Upper lobe of left lung (tissue), 6 donors: Measurements from ENCODE around the gene NF1. TPM values are rescaled to one million over a fixed set of nuclear protein-coding genes. Genes with fewer than 3 reads are reported as not detected.

Experiments
- ATAC-seq, 2 donors: fragments of 200-7000 bp; cut with Tn5 transposase; one replicate each; pipeline ENCODE4 v1.9.1; 2022; ENCODE audit warnings: mild to moderate bottlenecking in 2 of 2, moderate library complexity in 2 of 2; ENCODE audit not compliant: low FRiP score in 2 of 2
- DNase-seq, 2 donors: peaks; one replicate each; pipeline ENCODE4 v3.0.0-alpha.2; 2019 to 2020
- H3K27ac ChIP-seq, 4 donors: fragments of 200-600 bp; sonication (generic); one replicate each; pipeline ENCODE4 v1.5.1; 2016 to 2019
- H3K27me3 ChIP-seq, 4 donors: fragments of 200-600 bp; sonication (generic); one replicate each; pipeline ENCODE4 v1.5.1; 2017 to 2019
- H3K36me3 ChIP-seq, 4 donors: fragments of 200-600 bp; sonication (generic); one replicate each; pipeline ENCODE4 v1.5.1; 2016 to 2019
- H3K4me1 ChIP-seq, 4 donors: fragments of 200-600 bp; sonication (generic); one replicate each; pipeline ENCODE4 v1.5.1; 2018 to 2019
- H3K4me3 ChIP-seq, 4 donors: fragments of 200-600 bp; sonication (generic); one replicate each; pipeline ENCODE4 v1.5.1; 2017 to 2019; ENCODE audit warnings: mild to moderate bottlenecking in 2 of 4, moderate library complexity in 1 of 4
- H3K9me3 ChIP-seq, 4 donors: fragments of 200-600 bp; sonication (generic); one replicate each; pipeline ENCODE4 v1.5.1; 2018 to 2019
- EP300 ChIP-seq, 4 donors: sonication (generic); formaldehyde crosslinking; IDR thresholded peaks; one replicate each; pipeline ENCODE4 v1.5.1; 2017; ENCODE audit warnings: antibody characterized with exemption in 4 of 4, control low read depth in 2 of 4
- POLR2A ChIP-seq, 4 donors: fragments of 450-650 bp; IDR thresholded peaks; one replicate each; pipeline ENCODE4 v1.5.1; 2016 to 2017; ENCODE audit warnings: antibody characterized with exemption in 4 of 4, mild to moderate bottlenecking in 2 of 4
- POLR2AphosphoS5 ChIP-seq, 2 donors: sonication (generic); formaldehyde crosslinking; IDR thresholded peaks; one replicate each; pipeline ENCODE4 v1.5.1; 2017; ENCODE audit warnings: antibody characterized with exemption in 2 of 2
- WGBS, 2 donors: methylation state at CpG; one replicate each; pipeline ENCODE4 v1.1.5; 2017 to 2018; 5-methylcytosine and 5-hydroxymethylcytosine counted together
- total RNA-seq, 6 donors: library from RNA; depleted of rRNA in 4 of 6; stranded (reverse); fragments of >200 nt in 4 of 6; gene quantifications; one replicate each; pipeline versions ENCODE4 v1.1.0 to v1.2.1, GENCODE V29; 2016 to 2021
- TF ChIP-seq, protein P1 (sequence below), 6 experiments: fragments of 450-650 bp in 4 of 6; fragments of 200-600 bp in 2 of 6; sonication (generic) in 2 of 6; IDR thresholded peaks; one replicate each; pipeline ENCODE4 v1.5.1; 2016 to 2019; ENCODE audit warnings: antibody characterized with exemption in 6 of 6
- donor health status: DM: no; HTN: no; CAD: no; lungs with moderate emphysema.
- donor health status: DM: no; HTN: yes; CAD: no; lungs with severe emphysema.

The NF1 gene
- total RNA-seq, 6 donors from 2014 or later: 35.5 to 85.1 (median 47.1) TPM

DNA sequence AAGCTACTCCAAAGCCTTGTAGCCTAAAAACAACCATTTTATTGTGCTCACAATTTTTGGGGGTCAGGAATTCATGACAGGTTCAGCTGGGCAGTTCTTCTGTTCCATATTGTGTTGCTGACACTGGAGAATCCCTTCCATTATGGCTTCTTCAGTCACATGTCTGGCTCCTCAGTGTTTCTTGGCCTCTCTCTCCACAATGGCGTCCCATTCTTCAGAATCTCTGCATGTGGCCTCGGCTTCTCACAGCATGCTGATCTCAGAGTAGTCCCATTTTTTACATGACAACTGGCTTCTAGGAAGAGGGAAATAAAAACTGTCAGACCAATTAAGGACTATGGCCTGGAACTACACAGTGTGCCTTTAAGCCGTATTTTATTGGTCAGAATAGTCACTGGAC is 49.7 kb downstream of the NF1 start:
- 94 to 100% methylated on average over 3 of the region's 3 CpGs for WGBS, 2 donors

DNA sequence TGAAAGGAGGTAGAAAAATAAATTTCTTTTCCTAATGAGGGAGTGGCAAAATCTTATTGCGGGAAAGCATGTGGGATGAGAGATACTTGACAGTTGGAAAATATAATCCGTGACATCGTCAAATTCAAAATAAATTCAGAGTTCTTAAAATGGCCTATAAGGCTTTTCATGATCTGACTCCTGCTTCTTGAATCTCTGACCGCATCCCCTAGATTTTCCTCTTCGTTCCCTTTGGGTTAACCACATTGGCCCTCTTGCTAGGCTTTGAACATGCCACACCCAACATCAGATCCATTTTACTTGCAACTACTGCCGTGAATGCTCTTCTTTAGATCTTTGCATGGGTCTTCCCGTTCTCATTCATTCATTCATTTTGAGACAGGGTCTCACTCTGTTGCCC is 50.1 kb downstream of the NF1 start:
- WGBS, 2 donors: 81 to 84% methylated on average over 7 of the region's 7 CpGs
- no peak for TF ChIP-seq EP300 (IDR thresholded peaks at IDR 0.05)
- no peak for TF ChIP-seq POLR2AphosphoS5 (IDR thresholded peaks at IDR 0.05)
- TF ChIP-seq, protein P1, sequence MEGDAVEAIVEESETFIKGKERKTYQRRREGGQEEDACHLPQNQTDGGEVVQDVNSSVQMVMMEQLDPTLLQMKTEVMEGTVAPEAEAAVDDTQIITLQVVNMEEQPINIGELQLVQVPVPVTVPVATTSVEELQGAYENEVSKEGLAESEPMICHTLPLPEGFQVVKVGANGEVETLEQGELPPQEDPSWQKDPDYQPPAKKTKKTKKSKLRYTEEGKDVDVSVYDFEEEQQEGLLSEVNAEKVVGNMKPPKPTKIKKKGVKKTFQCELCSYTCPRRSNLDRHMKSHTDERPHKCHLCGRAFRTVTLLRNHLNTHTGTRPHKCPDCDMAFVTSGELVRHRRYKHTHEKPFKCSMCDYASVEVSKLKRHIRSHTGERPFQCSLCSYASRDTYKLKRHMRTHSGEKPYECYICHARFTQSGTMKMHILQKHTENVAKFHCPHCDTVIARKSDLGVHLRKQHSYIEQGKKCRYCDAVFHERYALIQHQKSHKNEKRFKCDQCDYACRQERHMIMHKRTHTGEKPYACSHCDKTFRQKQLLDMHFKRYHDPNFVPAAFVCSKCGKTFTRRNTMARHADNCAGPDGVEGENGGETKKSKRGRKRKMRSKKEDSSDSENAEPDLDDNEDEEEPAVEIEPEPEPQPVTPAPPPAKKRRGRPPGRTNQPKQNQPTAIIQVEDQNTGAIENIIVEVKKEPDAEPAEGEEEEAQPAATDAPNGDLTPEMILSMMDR (IDR thresholded peaks at IDR 0.05): no peak
- Histone ChIP-seq H3K36me3 (peaks cover 0 to 3% (median 0%) of the 10 kb centered on the region in 4 donors), H3K4me1 (no peaks in the 10 kb centered on the region), H3K4me3 (no peak overlapping the region), H3K9me3 (no peaks in the 10 kb centered on the region), H3K27me3 (no peaks in the 10 kb centered on the region), H3K27ac (no peak overlapping the region)
- no peak for DNase-seq
- ATAC-seq: no peak

More for the DNA sequence above, 49.7 kb downstream of the NF1 start:
- no peak for ATAC-seq
- TF ChIP-seq POLR2A (IDR thresholded peaks at IDR 0.05) (no peak), POLR2AphosphoS5 (IDR thresholded peaks at IDR 0.05) (no peak)
- H3K27ac ChIP-seq: no peak overlapping the region
- H3K36me3 ChIP-seq: peaks cover 0 to 6% (median 0%) of the 10 kb centered on the region in 4 donors
- no peaks in the 10 kb centered on the region for H3K4me1 ChIP-seq
- H3K9me3 ChIP-seq: no peaks in the 10 kb centered on the region
- H3K27me3 ChIP-seq: no peaks in the 10 kb centered on the region
- DNase-seq: no peak
- no peak overlapping the region for H3K4me3 ChIP-seq

DNA sequence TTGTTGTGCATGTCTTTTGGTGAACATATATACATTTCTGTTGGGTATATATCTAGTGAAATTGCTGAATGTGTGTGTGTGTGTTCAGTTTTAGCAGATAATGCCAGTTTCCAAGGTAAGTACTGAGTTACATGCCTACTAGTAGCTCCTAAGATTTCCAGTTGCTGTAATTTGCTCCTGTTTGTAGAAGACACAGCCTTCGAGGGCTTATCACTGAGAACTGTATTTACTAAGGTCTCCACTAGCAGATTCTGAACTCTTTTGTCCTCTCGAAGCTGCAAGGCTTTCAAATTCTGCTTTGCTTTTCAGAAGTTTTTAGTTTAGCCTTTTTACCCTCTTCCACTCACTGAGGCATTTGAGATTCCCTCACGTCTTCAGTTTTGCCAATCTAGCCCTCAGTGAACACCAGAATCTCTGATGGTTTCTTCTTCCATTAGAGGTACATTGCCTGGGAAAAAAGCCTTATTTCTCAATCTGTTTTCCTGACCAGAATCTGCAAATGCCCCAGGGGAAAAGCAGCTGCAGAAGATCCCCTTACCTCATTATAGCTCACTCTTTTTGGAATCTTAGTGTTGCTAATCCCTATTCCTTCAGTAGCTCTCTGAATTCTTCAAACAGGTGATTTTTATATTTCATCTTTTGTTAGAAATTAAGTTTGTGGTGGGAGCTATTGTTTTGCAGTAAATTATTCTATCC is 52.9 kb downstream of the NF1 start:
- Histone ChIP-seq H3K4me3 (no peak overlapping the region), H3K27me3 (no peaks in the 10 kb centered on the region), H3K4me1 (no peaks in the 10 kb centered on the region), H3K27ac (no peak overlapping the region), H3K9me3 (no peaks in the 10 kb centered on the region), H3K36me3 (no peaks in the 10 kb centered on the region)
- 66 to 71% methylated on average over 3 of the region's 3 CpGs for WGBS, 2 donors
- TF ChIP-seq, protein P1 (IDR thresholded peaks at IDR 0.05): no peak
- TF ChIP-seq POLR2AphosphoS5 (IDR thresholded peaks at IDR 0.05) (no peak), EP300 (IDR thresholded peaks at IDR 0.05) (no peak), POLR2A (IDR thresholded peaks at IDR 0.05) (no peak)
- ATAC-seq: peak in 1 of 2 donors; percentile 58
- DNase-seq: no peak

DNA sequence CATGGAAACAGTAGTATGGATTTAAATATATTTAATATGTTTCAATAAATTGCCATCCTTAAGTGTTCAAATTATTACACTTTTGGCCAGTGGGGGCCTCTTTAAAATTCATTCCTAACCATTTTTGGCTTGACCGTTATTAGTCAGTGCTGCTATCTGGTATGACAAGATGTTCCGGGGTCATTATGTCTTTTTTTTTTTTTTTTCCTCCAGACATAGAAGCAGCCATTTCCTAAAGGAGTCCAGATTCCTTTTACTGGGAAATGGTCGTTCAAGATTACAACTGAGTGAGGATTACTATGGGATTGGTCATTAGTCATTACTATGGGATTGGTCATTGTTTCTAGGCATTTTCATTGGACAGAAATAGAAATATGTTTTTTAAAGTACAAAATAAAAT is 53.4 kb downstream of the NF1 start:
- Histone ChIP-seq H3K9me3 (no peaks in the 10 kb centered on the region), H3K36me3 (no peaks in the 10 kb centered on the region), H3K4me3 (no peak overlapping the region), H3K27me3 (no peaks in the 10 kb centered on the region), H3K4me1 (no peaks in the 10 kb centered on the region), H3K27ac (no peak overlapping the region)
- WGBS, 2 donors: 81 to 86% methylated on average over 3 of the region's 3 CpGs
- TF ChIP-seq POLR2AphosphoS5 (IDR thresholded peaks at IDR 0.05): no peak
- TF ChIP-seq, protein P1 (IDR thresholded peaks at IDR 0.05): no peak
- TF ChIP-seq POLR2A (IDR thresholded peaks at IDR 0.05): no peak
- TF ChIP-seq EP300 (IDR thresholded peaks at IDR 0.05): no peak
- DNase-seq (no peak), ATAC-seq (no peak)

DNA sequence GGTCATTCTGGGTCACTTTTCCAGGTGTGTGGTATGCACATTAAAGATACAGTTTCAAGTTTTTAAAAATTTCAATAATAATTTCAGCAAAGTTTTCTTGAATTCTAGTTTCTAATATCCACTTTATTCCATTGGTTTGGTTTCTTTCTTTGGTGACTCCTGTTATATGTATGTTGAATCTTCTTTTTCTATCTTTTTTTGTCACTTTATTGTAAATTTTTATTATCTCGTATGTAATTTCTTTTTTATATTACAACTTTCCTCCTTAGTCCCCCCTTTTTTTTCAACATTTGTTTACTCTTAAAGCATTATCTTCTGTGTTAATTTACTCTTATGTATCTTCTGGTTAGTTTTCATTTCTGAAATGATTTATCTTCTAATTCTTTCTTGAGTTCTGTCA is 57.5 kb downstream of the NF1 start:
- Histone ChIP-seq H3K27ac (no peak overlapping the region), H3K4me3 (no peak overlapping the region), H3K36me3 (peaks cover 0 to 6% (median 0%) of the 10 kb centered on the region in 4 donors), H3K4me1 (no peaks in the 10 kb centered on the region), H3K9me3 (no peaks in the 10 kb centered on the region), H3K27me3 (no peaks in the 10 kb centered on the region)
- no peak for ATAC-seq
- 93 to 95% methylated on average over 1 of the region's 1 CpG for WGBS, 2 donors
- no peak for DNase-seq
- TF ChIP-seq, protein P1 (IDR thresholded peaks at IDR 0.05): no peak
- TF ChIP-seq POLR2A (IDR thresholded peaks at IDR 0.05): no peak
- TF ChIP-seq POLR2AphosphoS5 (IDR thresholded peaks at IDR 0.05): no peak
